ENCODE data around the gene DMAC2L.

- TF ChIP-seq POLR2A (IDR thresholded peaks at IDR 0.05; ENCODE audit: low read depth, low read length), result no peak
- TF ChIP-seq TAF1 (IDR thresholded peaks at IDR 0.05; ENCODE audit: borderline replicate concordance, low read depth, low read length), result no peak
- no peak for TF ChIP-seq POLR2AphosphoS5 (IDR thresholded peaks at IDR 0.05; ENCODE audit: low read depth, low read length)
Measured at GRCh38 chr14:50290306-50290705, 21.8 kb upstream of the DMAC2L start.
